Activated CD4-positive, alpha-beta memory T cell treated with anti-CD3 and anti-CD28 coated beads for 36 hours (primary cell): ENCODE results near the gene GLUD1. TPM values are rescaled to one million over a fixed set of nuclear protein-coding genes. Genes with fewer than 3 reads are reported as not detected.
"Not testable (repeated sequence)": the region's sequence is repeated elsewhere in the genome, so short reads cannot be mapped to it uniquely, and the experiment has no call there.

Experiments
- CTCF ChIA-PET: fragments of 350-600 bp; sonication (Branson Sonifier 250); formaldehyde crosslinking; loops from one replicate; lab custom pipeline; 2021; ENCODE audit warnings: antibody characterized with exemption, inconsistent platforms; lab: Charles Lee
- POLR2A ChIA-PET: fragments of 350-600 bp; sonication (Branson Sonifier 250); formaldehyde crosslinking; loops from one replicate; lab custom pipeline; 2021; ENCODE audit warnings: antibody characterized with exemption; lab: Charles Lee
- DNase-seq: peaks from one replicate; pipeline ENCODE4 v3.0.0-alpha.2; 2020
- H3K27ac Mint-ChIP-seq: one replicate; pipeline ENCODE4 v1.8.0; 2021; ENCODE audit warnings: mixed read lengths
- H3K27me3 Mint-ChIP-seq: one replicate; pipeline ENCODE4 v1.8.0; 2021; ENCODE audit warnings: mixed read lengths
- H3K36me3 Mint-ChIP-seq: one replicate; pipeline ENCODE4 v1.8.0; 2021; ENCODE audit warnings: mixed read lengths
- H3K4me1 Mint-ChIP-seq: one replicate; pipeline ENCODE4 v1.8.0; 2021; ENCODE audit warnings: low read depth, mixed read lengths
- H3K4me3 Mint-ChIP-seq: one replicate; pipeline ENCODE4 v1.8.0; 2021; ENCODE audit warnings: mild to moderate bottlenecking, mixed read lengths
- H3K9me3 Mint-ChIP-seq: one replicate; pipeline ENCODE4 v1.8.0; 2021; ENCODE audit warnings: mixed read lengths
- intact Hi-C: fragments of 100-400 bp; cut with micrococcal nuclease; formaldehyde crosslinking; loops from one replicate; pipeline ENCODE4 v1.15.1; 2023
- total RNA-seq, 2 experiments: library from RNA; stranded (reverse); gene quantifications; one replicate each; pipeline ENCODE4 v1.2.3, GENCODE V29; 2021

The GLUD1 gene
- total RNA-seq: 100 to 1,000 TPM; 174 to 180 TPM

DNA sequence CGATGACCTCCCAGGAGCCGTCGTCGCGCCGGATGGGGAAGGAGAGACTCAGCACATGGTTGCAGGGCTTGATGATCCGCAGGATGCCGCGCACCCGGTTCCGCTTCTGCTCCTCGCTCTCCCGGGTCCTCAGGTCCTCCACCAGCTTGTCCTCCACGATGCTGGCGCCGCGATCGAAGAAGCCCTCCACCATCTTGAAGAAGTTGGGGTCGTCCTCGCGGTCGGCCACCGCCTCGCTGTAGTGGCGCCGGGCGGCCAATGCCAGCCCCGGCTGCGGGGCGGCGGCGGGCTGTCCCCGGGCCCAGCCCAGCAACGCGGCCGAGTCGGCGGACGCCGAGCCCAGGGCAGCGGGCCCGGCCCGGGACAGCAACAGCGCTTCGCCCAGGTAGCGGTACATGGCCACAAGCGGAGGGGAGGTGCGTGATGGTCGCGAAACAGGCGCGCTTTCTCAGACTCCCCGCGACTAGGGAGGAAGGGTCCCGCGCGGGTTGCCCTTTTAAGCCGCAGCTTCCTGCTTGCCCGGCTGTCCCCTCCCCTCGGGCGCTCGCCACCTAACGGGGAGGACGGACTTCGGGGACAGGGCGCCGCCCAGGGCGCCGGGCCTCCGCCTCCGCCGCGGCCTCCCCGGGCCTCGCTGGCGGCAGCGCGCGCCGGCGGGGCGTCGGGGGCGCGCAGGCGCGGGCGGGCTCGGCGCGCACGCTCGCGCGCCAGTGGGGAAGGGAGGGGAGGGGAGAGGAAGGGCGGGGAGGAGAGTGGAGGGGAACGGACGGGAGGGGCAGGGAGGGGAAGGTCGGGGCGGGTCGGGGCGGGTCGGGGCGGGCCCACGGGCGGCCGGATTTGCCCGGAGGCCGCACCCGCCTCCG, at the start of gene GLUD1, which contains the start of gene SHLD2:
TSS of gene GLUD1 (minus strand) at position 471 of the 863 bp plus-strand sequence. CDS start at position 397, 74 bp downstream.
TSS of gene SHLD2 (plus strand) at position 834 of the 863 bp plus-strand sequence. CDS start 56,149 bp downstream, outside the sequence.
- intact Hi-C loops: loop anchor here (1.0 to 5.0 kb wide), 6 partner anchors 67 to 668 kb away; partner anchors contain the start of gene BMPR1A
- peak within 1 kb of the TSS; percentile 95 for H3K27ac Mint-ChIP-seq
- ChIA-PET CTCF (interaction anchor here (1.1 to 1.5 kb wide), 3 partner anchors 9 to 156 kb away, joined by 4 to 5 read pairs (median 4); no protein-coding TSS in a partner anchor), POLR2A (interaction anchor here (0.6 to 5.7 kb wide), 5 partner anchors 7 to 339 kb away, joined by 3 to 53 read pairs (median 5); partner anchors contain the start of gene BMPR1A)
- no peaks in the 10 kb centered on the region for H3K9me3 Mint-ChIP-seq
- H3K27me3 Mint-ChIP-seq: no peaks in the 10 kb centered on the region
- peaks cover 36% of the 10 kb centered on the region for H3K36me3 Mint-ChIP-seq
- peak; percentile 94 for DNase-seq
- peaks cover 48% of the 10 kb centered on the region for H3K4me1 Mint-ChIP-seq
- H3K4me3 Mint-ChIP-seq: peak within 1 kb of the TSS; percentile 97

DNA sequence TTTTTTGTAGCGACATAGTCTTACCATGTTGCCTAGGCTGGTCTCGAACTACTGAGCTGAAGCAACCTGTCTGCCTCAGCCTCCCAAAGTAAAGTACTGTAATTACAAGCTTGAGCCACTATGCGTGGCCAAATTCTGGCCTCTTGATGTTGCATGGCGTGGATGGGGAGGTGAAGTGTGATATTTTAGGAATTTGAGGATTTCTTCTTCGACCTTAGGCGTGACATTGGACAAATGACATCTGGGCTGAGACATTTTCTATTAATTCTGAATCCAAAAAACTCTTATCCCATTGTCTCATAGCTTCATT, 48.4 kb upstream of the GLUD1 start:
- DNase-seq, intact Hi-C loops, CTCF ChIA-PET, POLR2A ChIA-PET, H3K27me3 Mint-ChIP-seq, H3K36me3 Mint-ChIP-seq, H3K4me3 Mint-ChIP-seq, H3K4me1 Mint-ChIP-seq, H3K9me3 Mint-ChIP-seq, H3K27ac Mint-ChIP-seq: not testable (repeated sequence)

DNA sequence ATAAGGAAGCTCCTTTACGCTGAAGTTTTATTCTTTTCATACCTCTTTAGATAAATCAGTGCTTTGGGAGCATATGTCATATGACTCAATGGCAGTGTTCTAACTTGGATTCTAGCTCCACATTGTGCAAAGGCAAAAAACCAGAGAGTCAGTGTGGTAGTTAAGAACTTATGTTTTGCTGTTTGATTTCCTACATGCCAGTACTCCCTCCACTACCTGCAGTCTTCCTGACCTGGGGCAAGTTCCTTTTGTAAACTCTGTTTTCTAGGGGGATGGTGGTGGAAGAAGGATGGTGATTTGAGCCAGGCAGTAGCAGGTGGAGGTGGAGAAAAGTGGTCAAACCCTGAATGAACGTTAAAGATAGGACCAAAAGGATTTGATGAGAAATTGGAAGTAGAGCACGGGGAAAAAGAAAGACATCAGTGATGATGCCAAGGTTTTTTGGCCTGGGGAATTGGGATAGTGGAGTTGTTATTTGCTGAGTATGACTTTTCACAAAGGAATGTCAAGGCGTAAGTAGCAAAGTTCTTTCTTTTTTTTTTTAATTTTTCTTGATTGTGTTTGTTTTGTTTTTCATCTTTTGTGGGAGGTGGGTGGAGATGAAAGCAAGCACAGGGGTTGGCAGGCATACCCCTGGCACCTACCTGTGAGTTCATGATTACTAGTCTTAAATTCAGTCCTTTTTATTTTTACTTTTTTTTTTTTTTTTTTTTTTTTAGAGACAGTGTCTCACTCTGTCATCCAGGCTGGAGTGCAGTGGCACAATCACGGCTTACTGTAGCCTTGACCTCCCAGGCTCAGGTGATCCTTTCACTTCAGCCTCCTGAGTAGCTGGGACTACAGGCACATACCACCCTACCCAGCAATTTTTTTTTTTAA, 47.8 kb upstream of the GLUD1 start:
- CTCF ChIA-PET: interaction anchor here (0.6 kb wide), 1 partner anchor 68 kb away, joined by 3 read pairs; no protein-coding TSS in a partner anchor
- POLR2A ChIA-PET, H3K27me3 Mint-ChIP-seq, H3K9me3 Mint-ChIP-seq, H3K36me3 Mint-ChIP-seq, H3K4me3 Mint-ChIP-seq, DNase-seq, H3K4me1 Mint-ChIP-seq, H3K27ac Mint-ChIP-seq, intact Hi-C loops: not testable (repeated sequence)

DNA sequence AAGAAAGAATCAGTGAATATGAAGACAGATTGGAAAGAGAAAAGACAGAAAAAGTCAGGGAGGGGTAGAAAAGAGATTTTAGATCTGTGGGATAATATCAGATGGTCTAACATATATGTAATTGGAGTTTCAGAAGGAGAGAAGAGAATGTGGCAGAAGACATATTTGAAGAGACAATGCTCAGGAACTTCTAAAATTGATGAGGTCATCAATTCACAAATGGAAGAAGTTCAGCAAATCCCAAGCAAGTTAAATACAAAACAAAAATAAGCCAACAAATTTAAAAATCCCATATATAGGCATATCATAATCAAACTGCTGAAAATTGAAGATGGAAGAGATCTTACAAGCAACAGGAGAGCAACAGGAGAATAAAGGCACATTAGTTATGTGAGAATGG, 42.8 kb upstream of the GLUD1 start:
- H3K27ac Mint-ChIP-seq, POLR2A ChIA-PET: not testable (repeated sequence)
- peaks cover 21% of the 10 kb centered on the region for H3K36me3 Mint-ChIP-seq

DNA sequence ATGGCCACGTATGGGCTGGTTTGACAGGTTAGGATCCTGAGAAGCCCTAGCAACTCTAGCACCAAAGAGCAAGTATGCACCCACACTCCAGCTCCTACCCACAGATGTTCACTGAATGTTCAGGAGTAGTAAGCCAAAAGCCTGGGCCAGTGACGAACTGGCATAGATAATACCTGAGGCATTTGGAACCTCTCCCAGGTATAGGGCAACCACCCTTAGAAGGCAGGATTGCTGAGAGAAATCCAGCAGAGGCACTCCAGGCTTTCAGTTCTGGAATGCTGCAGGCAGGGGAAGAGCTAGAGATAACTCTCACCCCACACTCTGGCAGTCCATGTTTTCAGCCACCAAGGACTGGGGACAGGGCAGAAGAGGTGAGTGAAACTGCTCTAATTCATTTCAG, 39.8 kb upstream of the GLUD1 start:
- H3K27ac Mint-ChIP-seq, CTCF ChIA-PET, H3K27me3 Mint-ChIP-seq, DNase-seq, H3K4me3 Mint-ChIP-seq, H3K4me1 Mint-ChIP-seq, intact Hi-C loops: not testable (repeated sequence)
- H3K36me3 Mint-ChIP-seq: peaks cover 27% of the 10 kb centered on the region
- POLR2A ChIA-PET: interaction anchor here (0.7 kb wide), 1 partner anchor 456 kb away, joined by 4 read pairs; no protein-coding TSS in a partner anchor
- H3K9me3 Mint-ChIP-seq: peaks cover 16% of the 10 kb centered on the region

More for the DNA sequence above, 42.8 kb upstream of the GLUD1 start:
- H3K4me1 Mint-ChIP-seq, intact Hi-C loops, H3K4me3 Mint-ChIP-seq, DNase-seq, H3K27me3 Mint-ChIP-seq, CTCF ChIA-PET: not testable (repeated sequence)
- peaks cover 17% of the 10 kb centered on the region for H3K9me3 Mint-ChIP-seq

DNA sequence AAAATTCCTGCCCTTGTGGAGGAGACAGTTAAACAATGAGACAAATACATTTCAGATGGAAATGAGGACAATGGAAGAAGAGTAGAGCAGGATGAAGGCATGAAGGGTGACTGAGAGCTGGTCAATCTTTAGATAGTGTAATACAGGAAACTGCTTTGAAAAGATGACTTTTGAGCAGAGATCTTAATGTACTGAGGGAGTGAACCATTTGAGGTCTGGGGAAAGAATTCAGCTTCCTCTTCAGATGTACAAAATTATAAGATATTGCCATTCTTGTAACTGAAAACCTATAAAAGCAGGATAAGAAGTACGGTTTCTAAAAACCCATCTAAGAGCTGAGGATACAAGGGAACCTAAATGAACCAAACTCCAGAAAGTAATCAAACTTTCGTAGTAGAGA, 39.3 kb upstream of the GLUD1 start:
- H3K4me3 Mint-ChIP-seq, CTCF ChIA-PET, H3K27ac Mint-ChIP-seq, H3K4me1 Mint-ChIP-seq, H3K27me3 Mint-ChIP-seq, POLR2A ChIA-PET, intact Hi-C loops, DNase-seq: not testable (repeated sequence)
- Mint-ChIP-seq H3K36me3 (peaks cover 27% of the 10 kb centered on the region), H3K9me3 (peaks cover 15% of the 10 kb centered on the region)

DNA sequence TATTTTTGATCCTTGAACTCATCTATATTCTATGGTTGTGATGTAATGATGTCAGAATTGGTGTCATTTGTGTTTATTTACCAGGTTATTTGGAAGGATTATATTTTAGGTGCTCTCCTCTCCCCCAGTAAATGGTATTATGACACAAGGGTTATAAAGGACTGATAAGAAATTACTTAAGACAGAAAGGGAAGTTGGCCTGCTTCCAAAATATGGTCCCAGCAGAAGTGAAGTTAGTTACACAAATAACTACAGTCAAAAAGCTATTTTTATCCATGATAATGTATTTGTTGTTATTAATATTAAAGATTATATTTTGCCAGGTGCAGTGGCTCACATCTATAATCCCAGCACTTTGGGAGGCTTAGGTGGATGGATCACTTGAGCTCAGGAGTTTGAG, 37.5 kb upstream of the GLUD1 start:
- intact Hi-C loops, H3K4me1 Mint-ChIP-seq, H3K4me3 Mint-ChIP-seq, DNase-seq, CTCF ChIA-PET, H3K27me3 Mint-ChIP-seq, POLR2A ChIA-PET, H3K27ac Mint-ChIP-seq: not testable (repeated sequence)
- peaks cover 23% of the 10 kb centered on the region for H3K36me3 Mint-ChIP-seq
- peaks cover 11% of the 10 kb centered on the region for H3K9me3 Mint-ChIP-seq

DNA sequence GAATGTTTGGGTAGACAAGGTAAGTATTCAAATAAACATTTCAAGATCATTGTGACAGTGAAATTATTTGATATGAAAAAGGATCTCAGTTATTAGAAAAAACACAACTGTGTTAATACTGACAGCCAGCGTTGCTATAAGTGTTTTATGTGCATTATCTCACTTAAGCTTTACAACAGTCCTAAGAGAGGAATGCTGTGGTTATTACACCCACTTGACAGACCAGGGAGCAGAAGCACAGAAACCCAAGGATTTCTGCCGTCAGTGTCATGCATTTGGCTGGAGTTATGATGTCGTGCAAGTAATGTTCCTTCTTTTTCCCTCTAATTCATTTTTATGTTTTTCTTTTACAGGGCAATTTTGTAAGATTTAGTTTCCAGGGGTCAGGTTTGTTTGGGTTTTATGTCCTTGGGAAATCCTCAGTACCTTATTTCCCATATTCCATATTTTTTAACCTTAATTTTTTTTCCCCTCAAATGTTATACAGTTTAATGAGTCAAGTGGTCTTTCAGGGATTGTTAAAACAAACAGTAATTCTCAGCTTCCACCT, 33.0 kb upstream of the GLUD1 start:
- H3K27ac Mint-ChIP-seq, DNase-seq, H3K4me1 Mint-ChIP-seq, H3K36me3 Mint-ChIP-seq, H3K27me3 Mint-ChIP-seq, CTCF ChIA-PET, POLR2A ChIA-PET, intact Hi-C loops, H3K4me3 Mint-ChIP-seq, H3K9me3 Mint-ChIP-seq: not testable (repeated sequence)

DNA sequence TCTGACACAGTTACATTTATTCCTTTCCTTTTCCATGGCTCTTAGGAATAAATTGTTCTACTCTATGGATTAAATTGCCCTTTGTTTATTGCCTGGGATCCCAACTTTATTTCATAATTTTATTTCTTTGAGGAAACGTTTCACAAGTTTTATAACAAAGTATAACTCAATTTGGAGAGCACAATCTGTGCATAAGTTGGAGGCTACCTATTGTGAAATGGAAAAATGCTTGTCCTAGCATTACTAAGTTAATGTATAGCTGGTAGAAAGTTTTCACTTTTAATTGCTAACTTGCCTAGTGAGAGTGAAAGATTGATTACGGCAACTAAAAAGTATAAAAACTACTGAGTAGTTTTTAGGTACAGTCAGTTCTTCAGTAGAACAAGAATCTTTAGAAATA, 32.4 kb upstream of the GLUD1 start:
- H3K27me3 Mint-ChIP-seq, H3K36me3 Mint-ChIP-seq, CTCF ChIA-PET, H3K4me3 Mint-ChIP-seq, H3K9me3 Mint-ChIP-seq, H3K27ac Mint-ChIP-seq, H3K4me1 Mint-ChIP-seq, DNase-seq, POLR2A ChIA-PET, intact Hi-C loops: not testable (repeated sequence)

DNA sequence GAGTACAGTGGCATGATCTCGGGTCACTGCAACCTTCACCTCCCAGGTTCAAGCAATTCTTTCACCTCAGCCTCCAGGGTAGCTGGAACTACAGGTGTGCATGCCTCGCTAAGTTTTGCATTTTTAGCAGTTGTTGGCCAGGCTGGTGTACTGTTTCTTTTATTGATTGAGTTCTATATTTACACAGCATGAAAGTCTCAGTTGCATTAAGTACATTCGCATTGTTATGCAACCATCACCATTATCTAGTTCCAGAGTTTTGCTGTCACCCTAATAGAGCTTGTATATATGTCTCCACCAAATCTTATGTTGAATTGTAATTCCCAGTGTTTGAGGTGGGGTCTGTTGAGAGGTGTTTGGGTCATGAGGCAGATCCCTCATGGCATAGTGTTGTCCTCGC, 28.7 kb upstream of the GLUD1 start:
- DNase-seq, H3K4me3 Mint-ChIP-seq, CTCF ChIA-PET, H3K27me3 Mint-ChIP-seq, H3K36me3 Mint-ChIP-seq, H3K9me3 Mint-ChIP-seq, POLR2A ChIA-PET, H3K4me1 Mint-ChIP-seq, intact Hi-C loops, H3K27ac Mint-ChIP-seq: not testable (repeated sequence)

DNA sequence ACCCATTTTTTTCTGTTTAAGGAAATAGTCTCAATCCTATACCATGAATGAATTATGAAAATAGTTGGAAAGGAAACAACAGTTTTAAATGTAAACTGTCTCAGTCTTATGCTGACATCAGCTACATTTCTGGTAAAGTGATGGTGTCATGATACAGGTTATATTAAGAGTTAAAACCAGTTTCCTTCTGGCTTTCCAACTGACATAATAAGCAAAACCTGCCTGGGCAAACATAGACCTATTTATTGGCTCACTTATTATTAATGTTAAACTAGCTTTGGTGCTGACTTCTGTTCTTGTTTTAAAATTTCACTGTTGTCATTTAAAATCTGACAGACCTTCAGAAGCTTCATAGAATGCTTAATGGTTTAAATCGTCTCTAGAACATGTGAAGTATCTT, 24.4 kb upstream of the GLUD1 start:
- H3K27me3 Mint-ChIP-seq, H3K4me1 Mint-ChIP-seq, H3K27ac Mint-ChIP-seq, intact Hi-C loops, CTCF ChIA-PET, H3K4me3 Mint-ChIP-seq, POLR2A ChIA-PET, DNase-seq, H3K9me3 Mint-ChIP-seq, H3K36me3 Mint-ChIP-seq: not testable (repeated sequence)

DNA sequence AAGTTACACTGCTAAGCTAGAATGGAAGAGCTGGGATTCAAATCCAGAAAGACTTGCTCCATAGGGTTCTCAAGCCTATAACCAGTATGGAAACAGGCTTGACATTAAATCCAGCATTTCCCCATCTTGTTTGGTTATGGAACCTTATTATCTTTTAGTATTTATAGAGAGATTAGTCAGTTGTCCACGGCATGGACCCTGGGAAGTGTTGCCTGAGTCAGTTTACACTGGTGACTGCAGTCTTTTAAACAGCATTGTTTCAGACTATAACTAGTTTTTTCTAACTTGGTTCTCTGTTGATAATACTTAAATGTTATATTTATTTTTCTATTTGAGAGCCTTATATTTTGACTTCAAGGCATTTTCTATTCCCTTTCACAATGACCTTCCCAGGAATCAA, 23.5 kb upstream of the GLUD1 start:
- not testable (repeated sequence) for DNase-seq, H3K36me3 Mint-ChIP-seq

More for the DNA sequence above, 23.5 kb upstream of the GLUD1 start:
- H3K27me3 Mint-ChIP-seq, CTCF ChIA-PET, intact Hi-C loops, H3K4me1 Mint-ChIP-seq, H3K27ac Mint-ChIP-seq, POLR2A ChIA-PET, H3K9me3 Mint-ChIP-seq, H3K4me3 Mint-ChIP-seq: not testable (repeated sequence)
